Measurements from ENCODE around the gene GALNT9. TPM values are rescaled to one million over a fixed set of nuclear protein-coding genes. Genes with fewer than 3 reads are reported as not detected.

GALNT9 gene
- total and polyA plus RNA-seq, 2 donors (not counting 1 experiment from before 2014, with no cell fraction given) = 0.71 to 2.4 TPM

DNA sequence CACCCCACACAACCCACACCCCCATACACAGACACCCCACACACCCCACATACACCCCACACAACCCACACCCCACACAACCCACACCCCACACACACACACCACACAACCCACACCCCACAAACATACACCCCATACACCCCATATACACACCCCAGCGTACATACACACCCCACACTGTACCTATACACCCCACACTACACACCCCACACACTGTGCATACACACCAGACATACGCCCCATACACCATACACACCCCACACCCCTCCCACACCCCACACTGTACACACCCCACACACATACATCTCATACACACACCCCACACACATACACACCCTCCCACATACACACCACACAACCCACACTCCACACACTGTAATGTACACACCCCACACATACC is 104.9 kb downstream of the GALNT9 start:
- H3K4me1 ChIP-seq (ENCODE audit: control insufficient read depth in 2 of 2, insufficient read depth in 2 of 2, low read length in 2 of 2) = peaks cover 13 to 19% of the 10 kb centered on the region in 2 donors
- CTCF ChIA-PET = no interaction called here
- 100% methylated on average over 2 of the region's 2 CpGs for WGBS (ENCODE audit: insufficient coverage)
- no peak overlapping the region for H3K9ac ChIP-seq (ENCODE audit: low read length)
- H3K27me3 ChIP-seq (replicated peaks in 1 of 4; ENCODE audit: control extremely low read depth in 1 of 4, control insufficient read depth in 3 of 4, insufficient read depth in 4 of 4, low read length in 3 of 4) = peaks cover 0 to 31% (median 2%) of the 10 kb centered on the region in 4 experiments
- peaks cover 0 to 17% (median 1%) of the 10 kb centered on the region in 3 donors for H3K9me3 ChIP-seq (ENCODE audit: control extremely low read depth in 1 of 3, control insufficient read depth in 2 of 3, insufficient read depth in 1 of 3, low read length in 2 of 3)
- TF ChIP-seq, protein P1, sequence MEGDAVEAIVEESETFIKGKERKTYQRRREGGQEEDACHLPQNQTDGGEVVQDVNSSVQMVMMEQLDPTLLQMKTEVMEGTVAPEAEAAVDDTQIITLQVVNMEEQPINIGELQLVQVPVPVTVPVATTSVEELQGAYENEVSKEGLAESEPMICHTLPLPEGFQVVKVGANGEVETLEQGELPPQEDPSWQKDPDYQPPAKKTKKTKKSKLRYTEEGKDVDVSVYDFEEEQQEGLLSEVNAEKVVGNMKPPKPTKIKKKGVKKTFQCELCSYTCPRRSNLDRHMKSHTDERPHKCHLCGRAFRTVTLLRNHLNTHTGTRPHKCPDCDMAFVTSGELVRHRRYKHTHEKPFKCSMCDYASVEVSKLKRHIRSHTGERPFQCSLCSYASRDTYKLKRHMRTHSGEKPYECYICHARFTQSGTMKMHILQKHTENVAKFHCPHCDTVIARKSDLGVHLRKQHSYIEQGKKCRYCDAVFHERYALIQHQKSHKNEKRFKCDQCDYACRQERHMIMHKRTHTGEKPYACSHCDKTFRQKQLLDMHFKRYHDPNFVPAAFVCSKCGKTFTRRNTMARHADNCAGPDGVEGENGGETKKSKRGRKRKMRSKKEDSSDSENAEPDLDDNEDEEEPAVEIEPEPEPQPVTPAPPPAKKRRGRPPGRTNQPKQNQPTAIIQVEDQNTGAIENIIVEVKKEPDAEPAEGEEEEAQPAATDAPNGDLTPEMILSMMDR (IDR thresholded peaks at IDR 0.05) = no peak
- TF ChIP-seq EZH2 (IDR thresholded peaks at IDR 0.05; ENCODE audit: borderline replicate concordance, insufficient read depth, low read depth, low read length, poor library complexity, severe bottlenecking) = no peak
- ATAC-seq (ENCODE audit: low read depth) (no peak), DNase-seq (no peak)
- Mint-ChIP-seq H3K27me3 (peaks cover 7% of the 10 kb centered on the region), H3K27ac (no peak overlapping the region), H3K4me1 (peaks cover 10% of the 10 kb centered on the region), H3K9me3 (ENCODE audit: insufficient read depth) (no peaks in the 10 kb centered on the region), H3K4me3 (no peak overlapping the region)
- no peaks in the 10 kb centered on the region for H3K36me3 ChIP-seq (replicated peaks in 1 of 2; ENCODE audit: control extremely low read depth in 1 of 2, control insufficient read depth in 1 of 2, extremely low read depth in 1 of 2, insufficient read depth in 2 of 2, low read length in 1 of 2)
- no peak overlapping the region for H3K4me2 ChIP-seq (replicated peaks; ENCODE audit: low read depth, low read length, poor library complexity, severe bottlenecking)
- no peaks in the 10 kb centered on the region for H4K20me1 ChIP-seq (ENCODE audit: control insufficient read depth, insufficient read depth, low read length, poor library complexity, severe bottlenecking)
- intact Hi-C loops (cut with micrococcal nuclease) = no loop called here
- no peak overlapping the region for H3K4me3 ChIP-seq (ENCODE audit: control extremely low read depth in 1 of 5, extremely low read depth in 1 of 5, insufficient read depth in 1 of 5, low read depth in 2 of 5, low read length in 4 of 5)
- no peak overlapping the region for H3K27ac ChIP-seq (ENCODE audit: low read length in 2 of 2)
- no peaks in the 10 kb centered on the region for H3K79me2 ChIP-seq (ENCODE audit: control insufficient read depth, insufficient read depth, low read length)
- H2AFZ ChIP-seq (ENCODE audit: insufficient read depth, low read depth, low read length, poor library complexity, severe bottlenecking) = no peak overlapping the region
- POLR2A ChIA-PET = no interaction called here

DNA sequence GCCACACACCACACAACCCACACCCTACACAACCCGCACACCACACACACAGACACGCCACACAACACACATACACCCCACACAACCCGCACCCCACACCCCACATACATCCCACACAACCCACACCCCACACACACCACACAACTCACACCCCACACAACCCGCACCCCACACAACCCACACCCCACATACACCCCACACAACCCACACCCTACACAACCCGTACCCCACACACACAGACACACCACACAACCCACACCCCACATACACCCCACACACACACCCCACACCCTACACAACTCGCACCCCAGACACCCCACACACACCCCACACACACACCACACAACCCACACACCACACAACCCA is 106.6 kb downstream of the GALNT9 start:
- Histone ChIP-seq H3K27me3 (replicated peaks in 1 of 4; ENCODE audit: control extremely low read depth in 1 of 4, control insufficient read depth in 3 of 4, insufficient read depth in 4 of 4, low read length in 3 of 4) (peaks cover 0 to 34% (median 2%) of the 10 kb centered on the region in 4 experiments), H3K79me2 (ENCODE audit: control insufficient read depth, insufficient read depth, low read length) (no peaks in the 10 kb centered on the region), H3K27ac (ENCODE audit: low read length in 2 of 2) (peak overlapping the region in 1 of 2 donors; percentile 33), H4K20me1 (ENCODE audit: control insufficient read depth, insufficient read depth, low read length, poor library complexity, severe bottlenecking) (no peaks in the 10 kb centered on the region), H3K4me3 (ENCODE audit: control extremely low read depth in 1 of 5, extremely low read depth in 1 of 5, insufficient read depth in 1 of 5, low read depth in 2 of 5, low read length in 4 of 5) (peak overlapping the region in 2 of 5 experiments; percentile 9 to 20), H2AFZ (ENCODE audit: insufficient read depth, low read depth, low read length, poor library complexity, severe bottlenecking) (peak overlapping the region; percentile 33), H3K4me1 (ENCODE audit: control insufficient read depth in 2 of 2, insufficient read depth in 2 of 2, low read length in 2 of 2) (peaks cover 13 to 29% of the 10 kb centered on the region in 2 donors), H3K4me2 (replicated peaks; ENCODE audit: low read depth, low read length, poor library complexity, severe bottlenecking) (peak overlapping the region; percentile 69), H3K36me3 (replicated peaks in 1 of 2; ENCODE audit: control extremely low read depth in 1 of 2, control insufficient read depth in 1 of 2, extremely low read depth in 1 of 2, insufficient read depth in 2 of 2, low read length in 1 of 2) (no peaks in the 10 kb centered on the region), H3K9me3 (ENCODE audit: control extremely low read depth in 1 of 3, control insufficient read depth in 2 of 3, insufficient read depth in 1 of 3, low read length in 2 of 3) (peaks cover 0 to 25% (median 1%) of the 10 kb centered on the region in 3 donors), H3K9ac (ENCODE audit: low read length) (no peak overlapping the region)
- CTCF ChIA-PET = no interaction called here
- H3K4me1 Mint-ChIP-seq = peaks cover 12% of the 10 kb centered on the region
- POLR2A ChIA-PET = interaction anchor here (0.8 kb wide), 1 partner anchor 33 kb away, joined by 3 read pairs; no protein-coding TSS in a partner anchor
- ATAC-seq (ENCODE audit: low read depth) = no peak
- WGBS (ENCODE audit: insufficient coverage) = 56% methylated on average over 3 of the region's 6 CpGs
- DNase-seq = no peak
- no peaks in the 10 kb centered on the region for H3K9me3 Mint-ChIP-seq (ENCODE audit: insufficient read depth)
- H3K4me3 Mint-ChIP-seq = peak overlapping the region; percentile 52
- H3K27me3 Mint-ChIP-seq = peaks cover 12% of the 10 kb centered on the region
- intact Hi-C loops (cut with micrococcal nuclease) = no loop called here
- TF ChIP-seq, protein P1 (IDR thresholded peaks at IDR 0.05) = no peak
- TF ChIP-seq EZH2 (IDR thresholded peaks at IDR 0.05; ENCODE audit: borderline replicate concordance, insufficient read depth, low read depth, low read length, poor library complexity, severe bottlenecking) = no peak
- peak overlapping the region; percentile 67 for H3K27ac Mint-ChIP-seq

Measured in B cell (primary cell).